Kidney epithelial cell (primary cell): ENCODE results near the gene HNRNPL. TPM values are rescaled to one million over a fixed set of nuclear protein-coding genes. Genes with fewer than 3 reads are reported as not detected.
"Not testable (repeated sequence)": the region's sequence is repeated elsewhere in the genome, so short reads cannot be mapped to it uniquely, and the experiment has no call there.

Experiments used
- DNase-seq: peaks from one replicate; pipeline ENCODE4 v3.0.0-alpha.2; 2010; ENCODE audit warnings: low read depth
- H3K27me3 ChIP-seq: 2 replicates; pipeline ENCODE4 v1.6.0; 2011; ENCODE audit warnings: low read length; ENCODE audit not compliant: control insufficient read depth, insufficient read depth
- H3K36me3 ChIP-seq: 2 replicates; pipeline ENCODE4 v1.5.1; 2011; ENCODE audit warnings: low read length; ENCODE audit not compliant: control insufficient read depth, insufficient read depth
- H3K4me3 ChIP-seq: 2 replicates; pipeline ENCODE4 v1.5.1; 2011; ENCODE audit warnings: low read depth, mild to moderate bottlenecking, control low read depth, low read length
- total RNA-seq: library from RNA; depleted of rRNA; stranded (reverse); fragments of >200 nt; gene quantifications from 2 replicates; pipeline ENCODE4 v1.2.3, GENCODE V29; 2015
- TF ChIP-seq, protein P1 (sequence below): IDR thresholded peaks from 2 replicates; pipeline ENCODE4 v1.5.1; 2011; ENCODE audit warnings: mild to moderate bottlenecking, moderate library complexity, low read length, control low read depth, inconsistent platforms; ENCODE audit not compliant: insufficient read depth, poor library complexity, severe bottlenecking

Gene HNRNPL
- total RNA-seq, 1 donor from 2014 or later: 192 TPM

DNA sequence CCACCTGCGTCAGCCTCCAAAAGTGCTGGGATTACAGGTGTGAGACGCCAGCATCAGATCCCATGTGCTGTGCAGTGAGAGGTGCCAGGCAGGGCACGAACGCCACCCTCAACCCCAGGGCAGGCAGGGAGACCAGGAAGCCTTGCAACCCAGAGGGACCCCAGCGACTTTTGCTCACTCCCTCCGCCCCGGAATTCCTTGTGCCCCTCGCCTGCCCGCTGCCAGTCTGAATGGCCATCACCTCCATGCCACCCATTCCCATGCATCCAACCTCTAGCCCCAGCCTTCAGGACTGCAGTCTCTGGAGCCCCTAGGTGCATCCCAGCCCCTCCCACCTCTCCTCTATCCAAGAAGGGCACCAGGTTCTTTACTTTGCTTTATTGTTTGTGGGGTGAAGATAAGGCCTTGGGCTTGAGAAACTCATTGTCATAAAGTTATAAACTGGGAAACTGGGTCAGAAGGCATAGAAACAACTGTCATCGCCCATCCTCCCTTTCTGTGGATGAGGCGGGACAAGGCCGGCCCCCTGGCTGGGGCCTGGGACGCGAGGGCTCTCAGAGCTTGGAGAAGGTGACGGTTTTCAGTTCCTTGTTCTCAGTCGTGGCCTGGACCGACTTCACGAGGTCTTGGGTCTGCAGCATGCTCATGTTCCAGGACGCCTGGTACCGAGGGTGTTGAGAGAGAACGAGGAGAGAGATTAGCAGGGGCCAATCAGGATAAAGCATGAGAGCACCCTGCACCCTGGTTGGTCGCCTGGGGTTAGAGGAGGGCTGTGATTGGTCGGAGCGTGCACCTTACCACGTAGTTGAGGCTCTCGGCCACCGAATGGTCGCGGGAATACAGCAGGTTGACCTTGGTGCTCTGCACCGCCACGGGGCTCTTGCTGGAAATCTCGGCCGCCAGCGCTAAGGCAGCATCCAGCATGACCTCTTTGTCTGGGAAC lies 34.5 kb downstream of the HNRNPL start:
- DNase-seq: no peak
- H3K27me3 ChIP-seq: no peaks in the 10 kb centered on the region
- TF ChIP-seq, protein P1, sequence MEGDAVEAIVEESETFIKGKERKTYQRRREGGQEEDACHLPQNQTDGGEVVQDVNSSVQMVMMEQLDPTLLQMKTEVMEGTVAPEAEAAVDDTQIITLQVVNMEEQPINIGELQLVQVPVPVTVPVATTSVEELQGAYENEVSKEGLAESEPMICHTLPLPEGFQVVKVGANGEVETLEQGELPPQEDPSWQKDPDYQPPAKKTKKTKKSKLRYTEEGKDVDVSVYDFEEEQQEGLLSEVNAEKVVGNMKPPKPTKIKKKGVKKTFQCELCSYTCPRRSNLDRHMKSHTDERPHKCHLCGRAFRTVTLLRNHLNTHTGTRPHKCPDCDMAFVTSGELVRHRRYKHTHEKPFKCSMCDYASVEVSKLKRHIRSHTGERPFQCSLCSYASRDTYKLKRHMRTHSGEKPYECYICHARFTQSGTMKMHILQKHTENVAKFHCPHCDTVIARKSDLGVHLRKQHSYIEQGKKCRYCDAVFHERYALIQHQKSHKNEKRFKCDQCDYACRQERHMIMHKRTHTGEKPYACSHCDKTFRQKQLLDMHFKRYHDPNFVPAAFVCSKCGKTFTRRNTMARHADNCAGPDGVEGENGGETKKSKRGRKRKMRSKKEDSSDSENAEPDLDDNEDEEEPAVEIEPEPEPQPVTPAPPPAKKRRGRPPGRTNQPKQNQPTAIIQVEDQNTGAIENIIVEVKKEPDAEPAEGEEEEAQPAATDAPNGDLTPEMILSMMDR: no peak
- H3K36me3 ChIP-seq: no peaks in the 10 kb centered on the region
- no peak overlapping the region for H3K4me3 ChIP-seq

DNA sequence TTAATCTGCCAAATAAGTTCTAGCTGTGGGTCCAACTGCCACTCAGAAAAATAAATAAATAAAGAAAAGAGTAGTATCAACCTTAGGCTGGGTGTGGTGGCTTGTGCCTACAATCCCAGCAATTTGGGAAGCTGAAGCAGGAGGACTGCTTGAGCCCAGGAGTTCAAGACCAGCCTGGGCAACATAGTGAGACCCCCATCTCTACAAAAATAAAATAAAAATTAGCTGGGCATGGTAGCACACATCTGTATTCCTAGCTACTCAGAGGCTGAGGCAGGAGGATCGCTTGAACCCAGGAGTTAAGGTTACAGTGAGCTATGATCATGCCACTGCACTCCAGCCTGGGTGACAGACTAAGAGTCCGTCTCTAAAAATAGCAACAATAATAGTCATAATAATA lies 35.9 kb downstream of the HNRNPL start:
- not testable (repeated sequence) for H3K4me3 ChIP-seq, H3K36me3 ChIP-seq, DNase-seq, H3K27me3 ChIP-seq

DNA sequence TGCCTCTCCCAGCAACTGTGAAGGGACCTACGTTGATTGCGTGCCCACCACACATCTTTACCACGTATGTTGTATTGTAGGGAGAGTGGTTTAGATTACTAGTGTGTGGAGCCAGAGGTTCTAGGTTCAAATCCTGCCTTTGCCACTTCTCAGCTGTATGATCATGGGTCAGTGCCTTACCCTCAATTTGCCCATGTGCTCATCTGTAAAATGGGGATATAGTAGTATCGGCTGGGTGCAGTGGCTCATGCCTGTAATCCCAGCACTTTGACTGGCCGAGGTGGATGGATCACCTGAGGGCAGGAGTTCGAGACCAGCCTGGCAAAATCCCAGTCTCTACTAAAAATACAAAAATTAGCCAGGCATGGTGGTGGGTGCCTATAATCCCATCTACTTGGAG lies 36.5 kb downstream of the HNRNPL start:
- Histone ChIP-seq H3K27me3 (no peaks in the 10 kb centered on the region), H3K4me3 (no peak overlapping the region), H3K36me3 (no peaks in the 10 kb centered on the region)
- DNase-seq: no peak
- TF ChIP-seq, protein P1: no peak

DNA sequence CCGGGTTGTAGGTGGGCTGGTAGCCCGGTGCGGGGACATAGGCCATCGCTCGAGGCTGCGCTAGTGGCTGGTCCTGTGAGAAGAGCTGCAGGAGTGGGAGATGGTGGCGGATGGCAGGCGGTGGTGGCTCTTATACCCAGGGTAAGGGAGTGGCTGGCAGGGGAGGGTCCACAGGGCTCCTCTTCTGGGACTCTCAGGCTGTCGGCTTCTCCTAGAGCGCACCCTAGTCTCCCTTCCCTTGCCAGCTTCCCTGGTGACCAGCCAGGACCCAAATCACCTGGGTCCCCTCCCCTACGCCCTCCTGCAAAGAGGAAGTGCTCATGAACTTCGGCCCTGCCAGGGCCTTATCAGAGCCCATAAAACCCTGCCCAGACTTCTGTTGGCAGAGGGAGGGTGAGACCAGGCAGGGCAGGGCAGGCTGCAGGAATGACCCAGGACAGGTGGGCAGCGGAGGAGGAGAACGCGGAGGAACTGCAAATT lies 36.9 kb downstream of the HNRNPL start, which contains the start of gene LGALS4:
LGALS4 (minus strand) TSS at position 105 of the 480 bp plus-strand sequence; CDS start at position 46, 59 bp downstream.
- no peak for DNase-seq
- no peaks in the 10 kb centered on the region for H3K27me3 ChIP-seq
- TF ChIP-seq, protein P1: no peak
- no peaks in the 10 kb centered on the region for H3K36me3 ChIP-seq
- no peak within 1 kb of the TSS for H3K4me3 ChIP-seq

DNA sequence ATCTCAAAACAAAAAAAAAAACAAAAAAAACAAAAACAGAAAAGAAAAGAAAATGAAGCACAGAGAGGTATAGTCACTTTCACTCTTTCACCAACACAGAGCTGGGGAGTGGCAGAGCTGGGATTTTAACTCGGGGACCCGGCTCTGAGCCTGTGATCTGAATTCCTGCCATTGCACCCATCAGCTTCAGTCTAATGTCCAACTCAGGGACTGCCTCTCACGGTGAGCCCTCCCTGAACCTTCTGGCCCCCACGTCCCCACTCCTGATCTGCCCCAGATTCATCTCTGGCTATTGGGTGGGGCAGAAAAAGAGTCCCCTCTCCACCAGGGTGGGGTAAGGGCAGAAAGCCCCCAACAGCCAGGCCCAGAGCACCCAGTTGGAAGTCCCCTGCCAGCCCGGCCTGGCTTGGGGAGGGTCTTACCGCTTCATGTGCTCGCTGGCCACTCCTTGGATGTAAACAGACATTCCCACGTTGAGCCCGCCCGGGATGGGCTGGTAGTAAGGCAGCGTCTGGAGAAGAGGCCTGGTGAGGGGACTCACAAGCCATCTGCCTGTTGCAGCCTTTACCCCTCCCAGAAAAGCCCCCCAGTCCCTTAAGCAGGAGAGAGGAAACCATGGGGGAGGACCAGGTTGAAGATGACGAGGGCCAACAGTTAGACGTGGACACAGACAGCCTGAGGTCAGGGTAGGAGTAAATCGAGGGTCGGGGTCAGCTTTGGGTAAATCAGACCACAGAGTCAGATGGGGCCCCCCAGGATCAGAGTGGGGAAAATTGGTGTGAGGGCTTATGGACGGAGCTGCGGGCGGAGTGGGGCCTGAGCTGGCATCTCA lies 37.6 kb downstream of the HNRNPL start:
- Histone ChIP-seq H3K36me3 (no peaks in the 10 kb centered on the region), H3K4me3 (no peak overlapping the region), H3K27me3 (no peaks in the 10 kb centered on the region)
- TF ChIP-seq, protein P1: no peak
- no peak for DNase-seq
